ENCODE measurements around the gene PET100.

- TF ChIP-seq, protein P1, sequence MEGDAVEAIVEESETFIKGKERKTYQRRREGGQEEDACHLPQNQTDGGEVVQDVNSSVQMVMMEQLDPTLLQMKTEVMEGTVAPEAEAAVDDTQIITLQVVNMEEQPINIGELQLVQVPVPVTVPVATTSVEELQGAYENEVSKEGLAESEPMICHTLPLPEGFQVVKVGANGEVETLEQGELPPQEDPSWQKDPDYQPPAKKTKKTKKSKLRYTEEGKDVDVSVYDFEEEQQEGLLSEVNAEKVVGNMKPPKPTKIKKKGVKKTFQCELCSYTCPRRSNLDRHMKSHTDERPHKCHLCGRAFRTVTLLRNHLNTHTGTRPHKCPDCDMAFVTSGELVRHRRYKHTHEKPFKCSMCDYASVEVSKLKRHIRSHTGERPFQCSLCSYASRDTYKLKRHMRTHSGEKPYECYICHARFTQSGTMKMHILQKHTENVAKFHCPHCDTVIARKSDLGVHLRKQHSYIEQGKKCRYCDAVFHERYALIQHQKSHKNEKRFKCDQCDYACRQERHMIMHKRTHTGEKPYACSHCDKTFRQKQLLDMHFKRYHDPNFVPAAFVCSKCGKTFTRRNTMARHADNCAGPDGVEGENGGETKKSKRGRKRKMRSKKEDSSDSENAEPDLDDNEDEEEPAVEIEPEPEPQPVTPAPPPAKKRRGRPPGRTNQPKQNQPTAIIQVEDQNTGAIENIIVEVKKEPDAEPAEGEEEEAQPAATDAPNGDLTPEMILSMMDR (IDR thresholded peaks at IDR 0.05) = no peak
- no peak for TF ChIP-seq ZFX (IDR thresholded peaks at IDR 0.05; ENCODE audit: borderline replicate concordance)
Observed at GRCh38 chr19:7597689-7598088, 31.9 kb upstream of the PET100 start.
